A673 (cell line): ENCODE results near the gene SBK3. TPM values are rescaled to one million over a fixed set of nuclear protein-coding genes. Genes with fewer than 3 reads are reported as not detected.

ENCODE experiments used
- BruUV-seq: library from RNA; stranded (reverse); fragments of 400-500 nt; replicated peaks from 2 replicates; lab custom pipeline; 2021; lab: Mats Ljungman, UMichigan
- CTCF ChIA-PET: fragments of 300-600 bp; sonication (Branson Sonifier 250); formaldehyde crosslinking; loops from one replicate; lab custom pipeline; 2022; ENCODE audit warnings: antibody characterized with exemption; lab: Charles Lee
- POLR2A ChIA-PET: fragments of 300-600 bp; sonication (Branson Sonifier 250); formaldehyde crosslinking; loops from one replicate; lab custom pipeline; 2022; ENCODE audit warnings: antibody characterized with exemption; ENCODE audit not compliant: low non-redundant PET; lab: Charles Lee
- DNase-seq: peaks from one replicate; pipeline ENCODE4 v3.0.0-alpha.2; 2015; ENCODE audit warnings: low spot score
- H3K27ac ChIP-seq: fragments of 200-600 bp; sonication (generic); 2 replicates; pipeline ENCODE4 v1.5.1; 2016; ENCODE audit warnings: mixed run types, low read depth, mild to moderate bottlenecking, mixed read lengths, antibody characterized with exemption, low read length; ENCODE audit not compliant: poor library complexity, severe bottlenecking
- H3K27me3 ChIP-seq: fragments of 200-600 bp; sonication (generic); replicated peaks from 2 replicates; pipeline ENCODE4 v1.6.1; 2017; ENCODE audit warnings: mixed run types, low read depth, mild to moderate bottlenecking, mixed read lengths, antibody characterized with exemption, low read length; ENCODE audit not compliant: insufficient read depth, poor library complexity
- H3K36me3 ChIP-seq: fragments of 200-600 bp; sonication (generic); 2 replicates; pipeline ENCODE4 v1.6.1; 2016; ENCODE audit warnings: mixed run types, mild to moderate bottlenecking, mixed read lengths, antibody characterized with exemption, low read length; ENCODE audit not compliant: insufficient read depth, poor library complexity, severe bottlenecking
- H3K4me1 ChIP-seq: fragments of 200-600 bp; sonication (generic); 2 replicates; pipeline ENCODE4 v1.6.1; 2017; ENCODE audit warnings: mixed run types, mild to moderate bottlenecking, mixed read lengths, antibody characterized with exemption, low read length; ENCODE audit not compliant: insufficient read depth, poor library complexity, severe bottlenecking
- H3K4me3 ChIP-seq: fragments of 200-600 bp; sonication (generic); 2 replicates; pipeline ENCODE4 v1.5.1; 2016; ENCODE audit warnings: low read depth, mixed run types, mild to moderate bottlenecking, mixed read lengths, low read length; ENCODE audit not compliant: poor library complexity, severe bottlenecking
- H3K9me3 ChIP-seq: fragments of 200-600 bp; sonication (generic); 2 replicates; pipeline ENCODE4 v1.6.1; 2016; ENCODE audit warnings: mixed run types, low read depth, mild to moderate bottlenecking, mixed read lengths, antibody characterized with exemption, low read length; ENCODE audit not compliant: poor library complexity, severe bottlenecking
- CTCF ChIP-seq: fragments of 300-800, 200-600 bp; sonication (generic); conservative IDR thresholded peaks from 2 replicates; pipeline ENCODE4 v1.5.1; 2017; ENCODE audit warnings: low read depth, mild to moderate bottlenecking, antibody characterized with exemption, low read length, moderate library complexity, mixed read lengths
- EZH2 ChIP-seq: fragments of 200-600 bp; sonication (generic); IDR thresholded peaks from 2 replicates; pipeline ENCODE4 v1.6.1; 2017; ENCODE audit warnings: borderline replicate concordance, low read depth, mild to moderate bottlenecking, mixed read lengths, antibody characterized with exemption, low read length; ENCODE audit not compliant: poor library complexity, severe bottlenecking
- intact Hi-C: fragments of 100-400 bp; cut with micrococcal nuclease; formaldehyde crosslinking; loops from one replicate; pipeline ENCODE4 v1.10.0; 2022; ENCODE audit not compliant: unreplicated experiment
- total RNA-seq: library from RNA; stranded (reverse); gene quantifications from 2 replicates; pipeline ENCODE4 v1.2.3, GENCODE V29; 2021

The SBK3 gene
- total RNA-seq, 1 experiment from 2014 or later: not detected

DNA sequence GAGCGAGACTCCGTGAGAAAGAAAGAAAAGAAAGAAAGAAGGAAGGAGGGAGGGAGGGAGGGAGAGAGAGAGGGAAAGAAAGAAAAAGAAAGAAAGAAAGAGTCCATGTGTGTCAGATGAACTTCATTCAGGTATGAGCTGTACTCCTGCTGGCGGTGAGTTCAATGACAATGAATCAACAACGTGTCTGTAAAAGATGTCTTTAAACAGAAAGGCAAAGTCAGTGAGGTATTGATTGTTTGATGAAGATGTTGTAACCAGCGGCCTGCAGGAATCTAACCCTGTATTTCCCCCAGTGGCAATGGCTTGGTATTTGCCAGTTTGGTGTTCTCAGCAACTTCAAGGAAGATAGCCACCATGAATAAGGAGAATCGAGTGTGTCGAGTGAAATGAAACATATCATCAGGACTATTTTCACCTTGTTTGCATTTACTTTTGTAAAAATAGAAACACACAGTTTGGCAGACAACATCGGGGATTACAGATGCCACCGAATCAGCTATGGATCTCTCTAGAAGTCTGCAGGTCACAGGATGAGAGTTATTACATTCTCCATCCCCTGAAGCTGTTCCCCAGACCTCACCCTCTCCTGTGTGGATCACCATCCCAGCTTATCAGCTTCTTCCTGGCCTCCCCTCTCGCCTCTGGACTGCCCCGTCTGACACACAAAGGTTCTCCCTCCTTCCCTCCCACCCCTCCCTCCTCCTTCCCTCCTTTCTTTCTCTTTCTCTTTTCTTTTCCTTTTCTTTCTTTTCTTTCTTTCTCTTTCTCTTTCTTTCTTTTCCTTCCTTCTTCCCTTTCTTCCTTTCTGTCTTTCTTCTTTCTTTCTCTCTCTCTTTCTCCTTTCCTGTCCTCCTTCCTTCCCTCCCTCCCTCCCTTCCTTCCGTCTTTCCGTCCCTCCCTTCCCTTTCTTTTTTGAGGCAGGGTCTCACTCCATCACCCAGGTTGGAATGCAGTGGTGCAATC is 8.2 kb upstream of the SBK3 start:
- Histone ChIP-seq H3K27ac (no peak overlapping the region), H3K9me3 (no peaks in the 10 kb centered on the region), H3K27me3 (no peaks in the 10 kb centered on the region), H3K36me3 (no peaks in the 10 kb centered on the region), H3K4me1 (no peaks in the 10 kb centered on the region), H3K4me3 (no peak overlapping the region)
- ChIA-PET POLR2A (no interaction called here), CTCF (no interaction called here)
- TF ChIP-seq CTCF: no peak
- TF ChIP-seq EZH2: no peak
- intact Hi-C loops: no loop called here
- no TSS peak for BruUV-seq
- DNase-seq: no peak

GRCh38 chr19:55552620-55553019 is 7.3 kb upstream of the SBK3 start:
- intact Hi-C loops: no loop called here
- no peaks in the 10 kb centered on the region for H3K9me3 ChIP-seq
- no peak overlapping the region for H3K4me3 ChIP-seq
- ChIA-PET POLR2A (no interaction called here), CTCF (no interaction called here)
- TF ChIP-seq EZH2: no peak
- no peak for TF ChIP-seq CTCF
- DNase-seq: peak; percentile 17
- no peak overlapping the region for H3K27ac ChIP-seq
- H3K4me1 ChIP-seq: no peaks in the 10 kb centered on the region
- BruUV-seq: no TSS peak
- no peaks in the 10 kb centered on the region for H3K27me3 ChIP-seq
- H3K36me3 ChIP-seq: no peaks in the 10 kb centered on the region

- DNase-seq: no peak
- intact Hi-C loops: no loop called here
- Histone ChIP-seq H3K36me3 (no peaks in the 10 kb centered on the region), H3K4me1 (no peaks in the 10 kb centered on the region), H3K4me3 (no peak overlapping the region), H3K27ac (no peak overlapping the region), H3K27me3 (no peaks in the 10 kb centered on the region), H3K9me3 (no peaks in the 10 kb centered on the region)
- ChIA-PET POLR2A (no interaction called here), CTCF (no interaction called here)
- no TSS peak for BruUV-seq
- TF ChIP-seq CTCF (no peak), EZH2 (no peak)
These were observed 6.9 kb upstream of the SBK3 start for GRCh38 chr19:55552206-55552605.
